GM18511 (cell line): Measurements from ENCODE around the gene RASSF1.

Experiments
- ATAC-seq: cut with Tn5 transposase; IDR thresholded peaks from one replicate; pipeline ENCODE4 v1.9.1; 2021; ENCODE audit warnings: mild to moderate bottlenecking, moderate library complexity; ENCODE audit not compliant: unreplicated experiment

Gene RASSF1

DNA sequence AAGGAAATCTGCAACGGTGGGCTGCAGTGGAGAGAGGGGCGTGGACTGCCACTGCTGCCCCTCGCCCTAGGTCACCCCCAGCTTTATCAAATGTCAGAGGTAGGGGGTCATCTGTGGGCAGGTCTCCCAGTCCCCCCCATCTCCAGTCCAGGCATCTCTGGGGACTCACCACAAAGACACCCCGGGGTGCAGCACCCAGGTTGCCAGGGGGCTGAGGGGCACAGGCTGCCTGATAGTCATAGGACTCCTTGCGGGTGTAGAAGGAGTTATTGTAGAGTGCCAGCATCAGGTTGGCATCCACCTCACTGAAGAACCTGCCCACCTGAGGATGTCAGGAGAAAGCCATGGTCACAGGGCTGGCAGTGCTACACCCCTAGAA lies 25.2 kb upstream of the RASSF1 start:
- ATAC-seq: no peak

- ATAC-seq: peak; percentile 88
Observed at GRCh38 chr3:50365080-50365841, 24.6 kb upstream of the RASSF1 start.

DNA sequence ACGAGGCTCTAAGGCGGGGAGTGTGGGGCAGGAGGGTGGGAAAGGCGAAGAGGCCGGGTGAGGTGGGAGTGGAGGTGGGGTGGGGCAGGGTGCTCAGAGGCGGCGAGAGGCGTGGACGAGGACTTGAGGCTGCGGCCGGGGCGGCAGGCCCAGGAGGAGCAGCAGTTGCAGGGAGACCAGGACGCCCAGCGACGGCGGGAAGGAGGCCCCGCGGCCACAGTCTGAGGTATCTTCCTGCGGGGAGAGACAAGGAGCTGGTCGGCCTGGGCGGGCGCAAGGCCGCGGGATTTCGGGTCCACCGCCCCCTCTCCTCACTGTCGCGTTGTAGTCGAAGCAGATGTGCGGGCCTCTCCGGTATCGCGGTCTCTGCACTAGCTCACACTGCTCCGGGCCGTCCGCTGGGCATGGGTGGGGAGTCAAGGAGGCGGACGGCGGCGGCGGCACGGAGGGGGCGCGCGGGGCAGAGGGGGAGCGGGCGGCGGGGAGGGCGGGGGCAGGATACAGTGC lies 24.0 kb upstream of the RASSF1 start:
- ATAC-seq: peak; percentile 12

- ATAC-seq: peak; percentile 29
Observed at GRCh38 chr3:50359760-50360110, 19.1 kb upstream of the RASSF1 start.

- ATAC-seq: peak; percentile 100
Observed at GRCh38 chr3:50358911-50359759, 18.5 kb upstream of the RASSF1 start, which contains the start of gene TMEM115. Gene TMEM115, minus strand, starts transcription at chr3:50359521. Its CDS starts 458 bp downstream, at chr3:50359063.

DNA sequence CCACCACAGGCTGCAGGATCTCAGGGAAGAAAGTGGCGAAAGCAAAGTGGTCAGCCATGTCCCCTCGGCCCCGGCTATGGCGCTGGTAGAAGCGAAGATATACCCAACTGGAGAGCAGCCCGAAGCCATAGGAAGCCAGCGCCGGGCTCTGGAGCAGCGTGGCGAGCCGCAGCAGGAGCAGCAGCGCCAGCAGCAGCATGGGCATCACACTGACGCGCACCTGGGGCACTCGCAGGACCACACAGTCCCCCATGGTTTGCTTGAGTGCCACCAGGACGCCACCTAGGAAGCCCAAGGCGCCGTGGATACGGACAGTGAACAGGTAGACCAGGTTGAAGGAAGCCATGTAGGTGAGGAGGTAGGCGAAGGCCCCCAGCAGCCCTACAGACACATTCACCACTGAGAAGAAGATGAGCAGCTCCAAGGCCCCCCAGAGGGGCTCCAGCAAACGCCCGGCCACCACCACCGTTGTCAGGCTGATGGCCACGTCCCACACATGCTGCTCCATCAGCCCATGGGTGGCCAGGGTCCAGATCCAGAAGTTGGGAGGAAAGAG lies 17.8 kb upstream of the RASSF1 start:
- ATAC-seq: no peak

- no peak for ATAC-seq
Observed at GRCh38 chr3:50357481-50357880, 16.8 kb upstream of the RASSF1 start.

DNA sequence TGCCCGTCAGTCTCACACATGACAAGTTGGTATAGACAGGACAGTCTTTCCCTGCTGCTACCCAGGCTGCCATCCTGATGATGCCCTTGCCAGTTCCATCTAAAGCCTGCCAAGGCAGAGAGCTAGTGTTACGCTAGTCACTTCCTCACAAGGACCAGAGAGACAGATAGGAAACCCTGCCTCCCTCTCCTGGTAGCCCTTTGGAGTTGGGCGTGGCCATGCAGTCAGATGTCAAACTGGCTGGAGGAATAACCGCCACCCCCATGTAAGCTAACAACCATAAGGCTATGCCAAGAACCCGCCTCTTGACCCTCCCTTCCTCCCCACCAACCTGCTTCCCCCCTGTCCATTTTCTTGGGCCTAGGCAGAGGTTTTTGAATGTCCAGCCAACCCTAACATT lies 15.9 kb upstream of the RASSF1 start:
- no peak for ATAC-seq

DNA sequence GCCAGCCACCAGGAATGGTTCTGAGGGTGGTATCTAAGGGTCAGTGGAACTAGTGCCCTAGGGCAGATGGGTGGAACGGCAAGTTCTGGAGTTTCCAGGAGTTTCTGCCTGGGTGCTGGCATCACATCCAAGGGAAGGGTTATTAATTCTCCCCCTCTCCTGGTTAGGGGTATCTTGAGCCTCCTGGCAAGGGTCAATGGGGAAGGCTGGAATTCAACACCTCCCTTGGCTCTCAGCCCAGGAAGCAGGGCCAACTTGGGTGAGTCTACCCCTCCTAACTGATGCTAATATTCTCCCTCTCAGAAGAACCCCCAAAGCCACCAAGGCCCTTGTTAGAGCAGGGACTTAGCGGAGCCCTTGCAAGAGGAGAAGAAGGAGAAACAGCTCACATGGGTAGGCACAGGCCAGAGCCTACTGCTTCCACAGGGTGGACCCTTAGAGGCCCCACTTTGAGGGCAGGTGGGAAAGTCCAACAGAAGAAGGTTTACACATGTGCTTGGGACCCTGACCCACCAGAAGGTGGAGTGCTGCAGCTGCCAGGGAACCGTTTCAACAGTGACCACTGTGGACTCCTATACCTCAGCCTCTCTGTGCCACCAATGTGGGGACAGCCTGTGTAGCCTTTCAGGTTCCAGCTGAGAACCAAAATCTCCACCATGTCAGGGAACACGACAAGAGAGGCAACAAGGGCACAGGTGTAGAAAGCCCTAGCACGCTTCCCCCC lies 15.4 kb upstream of the RASSF1 start:
- no peak for ATAC-seq

GRCh38 chr3:50354850-50355249 lies 14.2 kb upstream of the RASSF1 start:
- no peak for ATAC-seq

- ATAC-seq: no peak
Observed at GRCh38 chr3:50354186-50354764, 13.6 kb upstream of the RASSF1 start.

DNA sequence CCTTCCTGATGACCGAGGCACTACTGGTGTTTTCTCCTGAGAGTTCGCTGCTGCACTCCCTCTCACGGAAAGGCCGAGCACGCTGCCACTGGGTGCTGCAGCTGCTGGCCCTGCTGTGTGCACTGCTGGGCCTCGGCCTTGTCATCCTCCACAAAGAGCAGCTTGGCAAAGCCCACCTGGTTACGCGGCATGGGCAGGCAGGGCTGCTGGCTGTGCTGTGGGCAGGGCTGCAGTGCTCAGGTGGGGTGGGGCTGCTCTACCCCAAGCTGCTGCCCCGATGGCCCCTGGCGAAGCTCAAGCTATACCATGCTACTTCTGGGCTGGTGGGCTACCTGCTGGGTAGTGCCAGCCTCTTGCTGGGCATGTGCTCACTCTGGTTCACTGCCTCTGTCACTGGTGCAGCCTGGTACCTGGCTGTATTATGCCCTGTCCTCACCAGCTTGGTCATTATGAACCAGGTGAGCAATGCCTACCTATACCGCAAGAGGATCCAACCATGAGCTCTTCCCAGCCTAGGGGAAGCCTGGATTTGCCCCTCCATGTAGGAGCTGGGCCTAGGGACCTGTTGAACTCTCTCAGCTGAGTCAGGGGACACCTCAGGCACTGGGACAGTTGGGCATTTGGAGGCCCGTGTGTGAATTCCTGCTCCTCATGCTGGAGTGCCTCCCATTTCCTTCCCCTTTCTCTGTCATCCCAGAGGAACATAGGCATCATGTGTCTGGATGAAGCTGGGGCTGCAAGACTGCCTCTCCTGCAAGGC lies 12.8 kb upstream of the RASSF1 start:
- ATAC-seq: no peak

GRCh38 chr3:50352781-50353180 lies 12.1 kb upstream of the RASSF1 start:
- ATAC-seq: no peak

- no peak for ATAC-seq
Observed at GRCh38 chr3:50351323-50351697, 10.7 kb upstream of the RASSF1 start.

DNA sequence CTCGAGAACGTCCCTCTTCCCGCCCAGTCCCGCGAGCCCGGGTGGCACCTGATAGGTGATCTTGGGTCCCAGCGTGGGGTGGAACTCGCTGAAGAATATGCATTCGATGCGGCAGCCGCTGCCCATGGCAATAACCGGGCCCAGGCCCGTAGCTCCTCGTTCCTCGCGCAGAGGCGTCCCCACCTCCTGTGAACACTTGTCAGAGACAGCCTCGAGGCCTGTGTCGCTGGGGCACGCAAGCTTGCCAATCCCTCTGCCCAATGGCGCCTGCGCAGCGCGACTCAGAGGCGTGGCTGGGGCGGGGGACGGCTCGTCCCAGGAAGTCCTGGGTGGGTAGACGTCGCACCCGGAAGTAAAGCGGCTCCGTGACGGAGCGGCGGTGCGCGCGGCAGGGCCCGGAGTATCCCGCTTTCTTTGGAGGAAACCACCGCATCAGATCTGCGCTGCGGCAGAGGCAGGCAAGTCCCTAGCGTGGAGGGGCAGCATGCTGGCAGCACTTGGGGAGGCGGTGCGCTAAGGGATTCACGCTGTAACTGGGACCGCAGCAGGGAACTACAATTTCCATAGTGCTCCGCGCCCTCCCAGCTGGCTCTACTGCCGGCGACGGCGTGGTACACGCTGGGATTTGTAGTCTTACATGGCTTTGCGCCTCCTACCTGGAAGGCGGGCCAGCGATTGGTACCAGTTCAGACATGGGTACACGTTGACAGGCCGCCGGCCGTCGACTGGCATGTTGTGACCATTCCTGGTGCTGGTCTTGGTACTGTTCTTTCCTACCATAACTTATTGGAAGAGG lies 10.1 kb upstream of the RASSF1 start, which contains the start of the genes CYB561D2 and NPRL2:
CYB561D2 (plus strand) TSS at position 336 of the 796 bp plus-strand sequence. CDS start 572 bp downstream, outside the sequence.
NPRL2 (minus strand) TSS at position 249 of the 796 bp plus-strand sequence; CDS start at position 126, 123 bp downstream.
- peak; percentile 89 for ATAC-seq

- no peak for ATAC-seq
Observed at GRCh38 chr3:50350213-50350526, 9.5 kb upstream of the RASSF1 start.

- no peak for ATAC-seq
Observed at GRCh38 chr3:50347187-50347813, 6.7 kb upstream of the RASSF1 start.

GRCh38 chr3:50345586-50346234 lies 5.1 kb upstream of the RASSF1 start, which contains the start of gene ZMYND10:
Gene ZMYND10, minus strand, starts transcription at chr3:50345732. Its CDS starts 153 bp downstream, at chr3:50345579.
- ATAC-seq: no peak
